Caki2 (cell line): ENCODE measurements around the gene PTPN18. TPM values are rescaled to one million over a fixed set of nuclear protein-coding genes. Genes with fewer than 3 reads are reported as not detected.
"Not testable (repeated sequence)": the region's sequence is repeated elsewhere in the genome, so short reads cannot be mapped to it uniquely, and the experiment has no call there.

Experiments used
- DNase-seq: peaks from one replicate; pipeline ENCODE4 v3.0.0-alpha.2; 2015; ENCODE audit warnings: low read depth
- in situ Hi-C: cut with HindIII; loops from 2 replicates; pipeline ENCODE4 v1.10.0; 2016; ENCODE audit warnings: low sequenced_read_pairs, low pct_unique_long_range_greater_than_20kb, mixed read lengths
- total RNA-seq: library from RNA; depleted of rRNA; stranded (reverse); fragments of >200 nt; shearing (Covaris generic); gene quantifications from 2 replicates; pipeline ENCODE4 v1.2.3, GENCODE V29; 2014; ENCODE audit warnings: low replicate concordance; rRNA removed

The PTPN18 gene, protein sequence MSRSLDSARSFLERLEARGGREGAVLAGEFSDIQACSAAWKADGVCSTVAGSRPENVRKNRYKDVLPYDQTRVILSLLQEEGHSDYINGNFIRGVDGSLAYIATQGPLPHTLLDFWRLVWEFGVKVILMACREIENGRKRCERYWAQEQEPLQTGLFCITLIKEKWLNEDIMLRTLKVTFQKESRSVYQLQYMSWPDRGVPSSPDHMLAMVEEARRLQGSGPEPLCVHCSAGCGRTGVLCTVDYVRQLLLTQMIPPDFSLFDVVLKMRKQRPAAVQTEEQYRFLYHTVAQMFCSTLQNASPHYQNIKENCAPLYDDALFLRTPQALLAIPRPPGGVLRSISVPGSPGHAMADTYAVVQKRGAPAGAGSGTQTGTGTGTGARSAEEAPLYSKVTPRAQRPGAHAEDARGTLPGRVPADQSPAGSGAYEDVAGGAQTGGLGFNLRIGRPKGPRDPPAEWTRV
- 20.8 and 26.1 TPM in 2 replicates for total RNA-seq

DNA sequence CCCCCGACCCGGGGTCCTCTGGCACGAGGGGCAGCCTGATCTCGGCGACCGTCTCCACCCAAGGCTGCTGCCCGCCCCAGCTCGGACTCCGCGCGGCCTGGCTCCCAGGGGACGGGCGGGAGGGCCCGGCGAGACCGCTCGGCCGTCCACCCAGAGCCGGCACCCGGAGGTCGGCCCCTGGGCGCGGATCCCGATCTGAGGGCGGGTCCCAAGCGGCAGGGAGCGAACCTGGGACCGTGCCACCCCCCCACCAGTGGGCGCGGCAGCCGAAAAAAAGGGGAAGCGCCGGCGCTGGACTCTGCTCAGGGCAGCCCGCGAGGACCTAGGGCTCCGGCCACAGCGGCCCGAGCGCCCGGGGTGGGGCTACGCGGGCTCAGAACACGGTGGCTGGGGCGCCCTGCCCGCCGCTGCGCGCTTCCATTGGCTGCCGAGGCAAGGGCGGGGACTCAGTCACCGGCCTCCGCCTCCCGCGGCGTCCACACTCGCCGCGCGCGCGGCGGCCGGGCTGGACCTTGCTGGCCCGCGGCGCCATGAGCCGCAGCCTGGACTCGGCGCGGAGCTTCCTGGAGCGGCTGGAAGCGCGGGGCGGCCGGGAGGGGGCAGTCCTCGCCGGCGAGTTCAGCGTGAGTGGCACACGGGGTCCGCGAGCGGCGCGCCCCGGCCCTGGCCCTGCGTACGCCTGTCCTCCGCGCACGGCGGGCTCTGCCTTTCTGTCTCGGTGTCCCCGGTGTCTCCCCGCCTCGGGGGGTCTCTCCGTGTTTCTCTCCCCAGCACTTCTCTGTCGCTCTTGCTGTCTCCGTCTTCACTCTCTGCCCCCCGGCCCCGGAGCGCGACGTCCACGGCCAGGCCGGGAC lies at the start of gene PTPN18:
Gene PTPN18 (plus strand): TSS at position 479 of the 854 bp plus-strand sequence. CDS start 52 bp downstream, at position 531.
- peak; percentile 86 for DNase-seq
- in situ Hi-C loops = no loop called here

DNA sequence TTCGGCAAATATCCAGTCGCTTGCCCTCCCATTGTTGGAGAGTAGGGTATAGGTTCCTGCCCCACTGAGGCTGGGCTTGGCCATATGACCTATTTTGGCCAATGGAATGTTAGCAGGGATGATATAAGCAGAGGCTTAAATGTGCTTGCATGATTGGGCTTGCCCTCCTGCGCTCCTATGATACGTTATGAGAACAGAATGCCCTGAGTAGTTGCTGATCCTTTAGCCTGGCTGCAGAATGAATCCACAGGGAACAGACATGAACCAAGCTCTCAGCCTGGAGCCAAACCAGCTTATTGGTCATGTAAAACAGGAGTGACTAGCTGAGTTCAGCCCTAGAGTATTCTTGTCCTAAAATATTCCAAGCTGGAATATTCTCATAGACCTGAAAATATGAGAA lies 48.0 kb upstream of the PTPN18 start:
- DNase-seq = no peak
- in situ Hi-C loops = no loop called here

DNA sequence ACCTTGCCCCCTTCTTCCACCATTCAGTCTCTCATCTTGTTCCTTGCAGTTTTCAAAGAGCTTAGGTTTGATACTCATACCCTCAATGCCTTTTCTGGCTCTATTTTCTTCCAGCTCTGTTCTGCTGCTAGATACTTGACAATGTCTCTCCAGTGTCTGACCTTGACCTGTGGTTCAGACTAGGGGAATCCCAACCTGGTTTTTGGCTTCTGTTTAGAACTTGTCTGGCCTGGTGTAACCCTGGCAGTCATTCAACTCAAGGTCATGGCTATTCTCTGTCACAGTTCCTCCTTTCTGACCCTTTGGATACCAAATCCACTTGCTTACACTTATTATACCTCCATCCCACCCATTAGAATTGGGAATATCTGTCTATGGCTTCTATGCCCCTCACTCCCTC lies 45.0 kb upstream of the PTPN18 start:
- in situ Hi-C loops = no loop called here
- no peak for DNase-seq

DNA sequence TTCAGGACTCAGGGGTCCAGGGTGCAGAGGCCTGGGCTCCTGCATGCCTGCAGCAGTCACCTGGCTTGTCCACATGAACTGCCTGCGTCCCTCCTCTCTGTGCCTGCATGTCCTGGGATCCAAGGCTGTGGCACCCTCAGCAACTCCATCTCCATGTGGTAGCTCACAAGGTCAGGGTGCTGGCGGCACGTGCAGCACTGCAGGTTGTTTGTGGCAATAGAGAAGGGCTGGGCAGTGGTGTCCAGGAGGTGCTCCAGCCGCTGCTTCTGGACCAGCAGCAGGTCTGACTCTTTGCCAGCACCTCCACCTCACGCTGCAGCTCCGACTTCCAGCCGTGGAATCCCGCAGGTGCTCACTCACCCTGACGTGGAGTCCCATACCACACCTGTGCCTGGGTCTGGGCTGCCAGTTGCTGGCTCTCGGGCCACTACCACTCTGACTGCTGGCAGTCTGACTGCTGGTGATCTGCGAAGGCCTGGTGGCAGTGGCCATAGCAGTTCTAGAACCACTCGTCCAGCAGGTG lies 42.0 kb upstream of the PTPN18 start:
- in situ Hi-C loops = no loop called here
- no peak for DNase-seq

DNA sequence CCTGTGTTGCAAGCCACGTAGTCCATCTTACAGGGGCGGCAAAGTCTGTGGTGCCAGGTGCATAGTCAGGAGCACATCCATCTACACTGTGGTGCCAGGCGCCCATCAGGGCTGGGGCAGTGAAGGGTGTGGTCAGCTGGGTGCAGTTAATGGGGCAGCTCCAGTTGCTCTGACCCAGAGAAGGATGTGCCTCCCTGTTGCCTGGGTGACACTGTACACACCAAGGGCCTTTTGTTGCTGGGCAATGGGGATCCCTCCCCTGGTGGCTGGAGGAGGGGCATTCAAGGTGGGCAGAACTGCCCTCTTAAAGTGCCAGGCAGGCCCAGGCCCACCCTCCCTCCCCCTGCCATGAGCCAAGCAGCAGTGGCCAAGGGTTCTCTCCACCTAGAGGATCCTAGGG lies 41.5 kb upstream of the PTPN18 start:
- in situ Hi-C loops = no loop called here
- no peak for DNase-seq

DNA sequence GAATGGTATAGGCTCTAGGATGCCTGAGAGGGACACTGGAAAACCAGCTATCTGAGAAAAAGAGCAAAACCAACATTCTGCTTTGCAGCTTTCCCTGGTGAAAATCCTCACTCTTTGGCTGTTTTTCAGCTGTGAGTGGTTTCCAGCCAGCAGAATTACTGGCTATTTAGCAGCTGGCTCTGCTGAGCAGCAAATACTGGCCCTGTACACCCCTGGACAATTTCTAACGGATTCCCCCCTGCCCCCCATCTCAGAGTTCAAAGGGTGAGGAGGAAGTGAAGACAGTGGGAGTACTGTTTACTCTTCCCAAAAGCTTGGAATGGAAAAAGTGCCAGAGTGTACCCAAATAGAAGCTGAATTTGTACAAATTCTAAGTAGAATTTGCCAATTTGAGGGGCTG lies 39.3 kb upstream of the PTPN18 start:
- DNase-seq = no peak
- in situ Hi-C loops = no loop called here

DNA sequence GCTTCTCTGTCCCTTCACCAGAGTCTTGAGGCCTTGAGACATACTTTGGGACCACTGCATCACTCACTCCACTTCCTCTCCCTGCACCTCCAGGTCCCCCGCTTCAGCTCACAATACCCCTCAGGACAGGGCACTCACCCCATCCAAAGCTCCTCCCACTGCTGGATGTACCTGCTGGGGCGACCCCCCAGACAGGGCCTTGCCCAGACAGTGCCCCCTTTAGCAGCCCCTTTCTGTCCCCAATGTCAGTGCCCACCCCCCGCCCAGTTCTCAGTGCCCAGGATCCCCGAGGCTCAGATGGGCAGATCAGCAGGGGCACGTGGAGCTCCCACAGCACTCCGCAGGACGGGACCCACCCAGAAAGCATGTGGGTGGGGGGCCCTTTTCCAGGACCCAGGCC lies 37.0 kb upstream of the PTPN18 start:
- no peak for DNase-seq
- in situ Hi-C loops = no loop called here

DNA sequence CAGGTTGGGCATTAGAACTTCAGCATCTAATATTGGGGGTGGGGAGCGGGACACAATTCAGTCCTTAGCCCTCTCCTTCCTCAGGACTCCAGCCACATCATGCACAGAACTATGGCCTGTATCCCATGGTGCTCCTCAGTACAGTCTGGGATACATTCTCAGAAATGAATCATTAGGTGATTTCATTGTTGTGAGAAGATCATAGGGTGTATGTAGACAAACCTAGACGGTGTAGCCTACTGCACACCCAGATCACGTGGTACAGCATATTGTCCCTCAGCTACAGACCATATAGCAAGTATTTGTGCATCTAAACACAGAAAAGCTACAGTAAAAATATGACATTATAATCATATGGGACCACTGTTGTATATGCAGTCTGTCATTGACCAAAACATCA lies 36.3 kb upstream of the PTPN18 start:
- in situ Hi-C loops = no loop called here
- DNase-seq = no peak

DNA sequence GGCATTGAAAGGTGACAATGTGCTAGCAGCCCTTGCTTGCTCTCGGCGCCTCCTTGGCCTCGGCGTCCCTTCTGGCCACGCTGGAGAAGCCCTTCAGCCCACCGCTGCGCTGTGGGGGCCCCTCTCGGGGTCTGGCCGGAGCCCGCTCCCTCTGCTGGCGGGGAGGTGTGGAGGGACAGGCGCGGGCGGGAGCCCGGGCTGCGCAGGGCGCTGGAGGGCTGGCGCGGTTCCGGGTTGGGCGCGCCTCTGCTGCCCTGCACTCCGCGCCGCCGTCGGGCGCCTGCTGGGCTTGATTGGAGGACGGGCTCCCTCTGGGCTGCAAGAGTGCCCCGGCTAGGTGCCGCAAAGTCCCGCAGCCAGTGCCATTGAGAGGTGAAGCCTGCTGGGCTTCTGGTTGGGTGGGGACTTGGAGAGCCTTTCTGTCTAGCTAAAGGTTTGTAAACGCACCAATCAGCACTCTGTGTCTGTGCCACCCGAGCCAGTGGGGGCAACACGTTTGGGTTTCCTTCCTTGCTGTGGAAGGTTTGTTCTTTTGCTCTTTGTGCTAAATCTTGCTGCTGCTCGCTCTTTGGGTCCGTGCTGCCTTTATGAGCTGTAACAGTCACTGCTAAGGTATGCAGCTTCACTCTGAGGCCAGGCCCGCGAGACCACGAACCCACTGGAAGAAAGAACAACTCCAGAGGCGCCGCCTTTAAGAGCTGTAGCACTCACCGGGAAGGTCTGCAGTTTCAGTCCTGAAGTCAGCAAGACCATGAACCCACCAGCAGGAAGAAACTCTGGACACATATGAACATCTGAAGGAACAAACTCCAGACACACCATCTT lies 27.9 kb upstream of the PTPN18 start:
- in situ Hi-C loops = no loop called here

DNA sequence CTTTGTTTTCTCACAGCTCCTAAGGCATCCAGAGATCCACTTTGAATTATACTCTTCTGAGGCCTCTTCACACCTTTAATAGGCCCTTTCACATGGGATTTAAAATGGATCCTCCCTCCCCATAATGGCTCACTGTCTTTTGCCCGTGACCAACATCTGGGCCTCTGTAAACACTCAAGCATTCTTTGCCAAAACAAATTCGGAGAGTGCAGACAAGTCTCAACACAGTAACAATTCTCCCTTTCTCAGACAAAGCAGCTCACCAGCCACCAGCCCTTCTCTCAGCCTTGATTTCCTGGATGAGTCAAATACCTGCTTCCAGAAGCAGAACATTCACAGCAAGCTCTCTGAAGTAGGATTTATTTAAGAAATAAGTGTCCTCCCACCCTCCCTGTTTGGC lies 27.1 kb upstream of the PTPN18 start:
- DNase-seq = no peak
- in situ Hi-C loops = no loop called here

More for the DNA sequence above, 27.9 kb upstream of the PTPN18 start:
- DNase-seq = peak; percentile 14

DNA sequence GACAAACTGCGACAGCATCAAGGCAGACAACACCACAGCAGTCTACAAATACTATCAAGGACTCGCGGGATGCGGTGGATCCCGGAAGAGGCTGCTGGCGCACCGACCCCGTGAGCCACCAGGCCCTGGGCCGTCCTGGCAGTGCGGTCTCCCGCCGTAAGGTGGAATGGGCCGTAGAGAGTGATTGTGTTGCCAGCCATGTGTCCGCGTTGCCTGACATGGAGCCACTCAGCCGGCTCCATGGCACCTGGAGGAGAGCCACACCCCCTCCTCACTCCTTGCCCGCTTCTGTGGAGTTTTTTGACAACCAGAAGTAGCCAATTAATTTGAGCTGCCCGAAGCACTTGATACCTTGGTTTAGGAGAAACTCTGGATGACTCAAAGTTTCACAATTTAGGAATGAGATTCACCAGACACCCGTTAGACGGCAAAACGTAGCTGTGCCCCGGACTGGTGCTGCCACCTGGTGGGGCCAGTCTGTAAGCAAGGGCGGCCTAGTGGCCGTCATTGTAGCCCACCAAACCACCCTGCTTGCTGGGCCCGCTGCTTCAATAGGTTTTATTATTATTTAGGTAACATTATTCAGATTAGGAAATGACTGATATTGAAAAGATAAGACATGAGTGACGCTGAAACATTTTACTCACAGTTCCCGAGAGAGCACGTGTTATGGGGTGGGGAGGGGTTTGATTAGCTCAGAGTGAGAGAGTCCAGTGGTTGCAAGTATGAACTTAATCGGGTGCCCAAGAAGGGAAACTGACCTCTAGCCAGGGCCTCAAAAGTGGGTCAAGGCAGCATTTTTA lies 23.4 kb upstream of the PTPN18 start:
- in situ Hi-C loops = no loop called here
- DNase-seq = peak; percentile 56

DNA sequence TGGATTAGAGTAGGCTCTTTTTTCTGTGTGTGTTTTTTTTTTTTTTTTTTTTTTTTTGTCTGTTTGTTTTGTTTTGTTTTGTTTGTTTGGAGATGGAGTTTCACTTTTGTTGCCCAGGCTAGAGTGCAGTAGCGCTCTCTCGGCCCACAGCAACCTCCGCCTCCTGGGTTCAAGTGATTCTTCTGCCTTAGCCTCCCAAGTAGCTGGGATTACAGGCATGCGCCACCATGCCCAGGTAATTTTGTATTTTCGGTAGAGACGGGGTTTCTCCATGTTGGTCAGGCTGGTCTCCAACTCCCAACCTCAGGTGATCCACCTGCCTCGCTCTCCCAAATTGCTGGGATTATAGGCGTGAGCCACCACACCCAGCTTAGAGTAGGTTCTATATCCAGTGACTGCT lies 22.6 kb upstream of the PTPN18 start:
- in situ Hi-C loops, DNase-seq: not testable (repeated sequence)

DNA sequence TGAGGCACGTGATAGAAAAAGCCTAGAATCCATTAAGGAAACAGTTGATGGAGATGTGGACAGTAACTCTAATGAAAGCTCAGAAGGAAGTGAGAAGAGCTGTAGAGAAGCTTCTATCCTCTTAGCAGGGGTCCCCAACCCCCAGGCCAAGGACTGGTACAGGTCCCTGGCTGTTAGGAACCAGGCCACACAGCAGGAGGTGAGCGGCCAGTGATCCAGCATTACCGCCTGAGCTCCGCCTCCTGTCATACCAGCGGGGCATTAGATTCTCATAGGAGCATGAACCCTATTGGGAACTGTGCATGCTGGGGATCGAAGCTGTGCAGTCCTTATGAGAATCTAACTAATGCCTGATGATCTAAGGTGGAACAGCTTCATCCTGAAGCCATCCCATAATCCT lies 21.8 kb upstream of the PTPN18 start:
- in situ Hi-C loops = no loop called here
- no peak for DNase-seq

DNA sequence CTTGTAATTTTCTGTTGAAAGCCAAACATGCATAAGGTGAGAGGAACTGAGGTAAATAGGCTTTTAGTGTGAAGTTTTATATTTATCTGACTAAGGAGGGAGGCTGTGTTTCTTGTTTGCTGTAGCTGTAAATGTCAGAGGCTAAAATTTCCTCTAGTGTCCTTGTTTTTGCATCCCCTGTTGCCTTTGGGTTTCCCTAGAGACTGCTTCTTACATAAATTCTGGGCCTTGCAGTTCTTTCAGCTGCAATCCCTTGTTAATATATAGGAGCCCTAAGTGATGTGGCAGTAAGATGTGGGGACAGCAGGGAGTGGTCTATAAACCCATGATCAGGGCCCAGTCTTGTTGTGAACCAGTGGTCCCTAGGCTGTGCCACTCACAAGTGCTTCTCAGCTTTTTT lies 20.6 kb upstream of the PTPN18 start:
- no peak for DNase-seq

DNA sequence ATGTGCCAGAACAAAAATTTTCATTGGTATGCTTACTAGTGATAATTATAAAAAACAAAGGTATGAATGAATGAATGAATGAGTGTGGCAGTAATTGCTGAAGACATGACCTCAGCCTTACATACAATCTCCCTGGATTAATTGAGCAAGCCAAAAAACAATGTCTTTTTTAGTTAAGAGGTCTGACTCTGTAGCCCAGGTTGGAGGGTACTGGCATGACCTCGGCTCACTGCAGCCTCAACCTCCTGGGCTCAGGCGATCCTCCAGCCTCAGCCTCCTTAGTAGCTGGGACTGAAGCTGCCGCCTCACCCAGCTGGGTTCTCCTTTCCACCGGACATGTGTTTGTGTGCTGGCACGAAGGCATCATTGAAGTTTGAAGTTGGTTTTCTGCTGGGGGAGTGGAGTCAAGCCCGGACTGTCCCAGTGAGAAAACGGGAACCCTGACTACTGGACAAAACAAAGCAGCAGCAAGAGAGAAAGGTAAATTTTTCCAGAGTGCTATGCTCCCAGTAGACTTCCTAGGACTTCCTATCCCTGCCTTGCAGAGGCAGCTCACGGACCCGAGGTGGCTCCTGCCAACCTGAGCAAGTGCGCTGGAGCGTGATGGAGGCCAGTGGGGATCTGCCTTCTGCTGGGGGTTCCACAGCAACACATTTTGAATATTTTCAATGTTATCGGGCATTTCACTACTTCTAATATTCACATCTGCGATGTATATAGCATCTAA lies 19.5 kb upstream of the PTPN18 start:
- in situ Hi-C loops = no loop called here
- no peak for DNase-seq

More for the DNA sequence above, 20.6 kb upstream of the PTPN18 start:
- in situ Hi-C loops = no loop called here

DNA sequence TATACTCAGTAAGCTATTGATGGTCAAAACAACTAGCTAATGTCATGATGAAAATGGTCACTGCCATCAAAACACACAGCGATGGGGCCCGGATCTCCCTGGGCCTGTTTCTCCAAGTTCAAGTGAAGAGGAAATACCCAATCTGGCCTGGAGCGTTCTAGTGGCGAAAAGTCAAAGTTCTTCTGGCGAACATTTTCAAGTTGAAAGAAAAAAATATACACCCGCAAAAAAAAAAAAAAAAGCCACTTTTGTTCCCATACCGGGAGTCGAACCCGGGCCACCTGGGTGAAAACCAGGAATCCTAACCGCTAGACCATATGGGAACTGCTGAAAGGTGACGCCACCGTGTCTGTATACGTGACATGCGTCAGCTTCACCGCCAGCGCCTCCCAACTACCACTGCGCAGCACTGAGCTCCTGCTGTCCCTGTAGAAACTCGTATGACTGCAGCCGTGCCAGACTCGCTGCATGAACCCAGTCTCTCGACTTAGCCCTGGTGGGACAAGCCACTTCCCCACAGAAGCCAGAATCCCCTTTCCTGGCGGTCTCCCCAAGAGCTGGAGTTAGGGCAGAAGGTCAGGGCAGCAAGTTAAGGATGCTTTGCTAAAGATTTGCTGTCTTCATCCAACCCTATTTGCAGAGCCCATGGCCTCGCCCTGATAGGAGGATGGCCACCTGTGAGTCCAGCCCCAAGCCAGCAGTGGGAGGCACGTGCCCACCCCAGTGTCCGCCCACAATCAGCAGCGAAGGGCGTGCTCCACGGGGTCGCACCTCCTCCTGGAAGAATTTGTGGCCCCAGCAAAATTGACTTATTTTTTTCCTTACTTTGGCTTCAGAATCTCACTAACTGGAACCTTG lies 18.8 kb upstream of the PTPN18 start:
- DNase-seq = peak; percentile 91
- in situ Hi-C loops = no loop called here
